GM20000 (cell line): Measurements from ENCODE around the gene MAGI2.

Experiments
- DNase-seq: peaks from one replicate; pipeline ENCODE4 v3.0.0; 2012; ENCODE audit warnings: low spot score
- TF ChIP-seq, protein P1 (sequence below): IDR thresholded peaks from 2 replicates; pipeline ENCODE4 v1.5.1; 2012; ENCODE audit warnings: mild to moderate bottlenecking, control low read depth; ENCODE audit errors: extremely low read depth, missing control alignments

MAGI2 gene

DNA sequence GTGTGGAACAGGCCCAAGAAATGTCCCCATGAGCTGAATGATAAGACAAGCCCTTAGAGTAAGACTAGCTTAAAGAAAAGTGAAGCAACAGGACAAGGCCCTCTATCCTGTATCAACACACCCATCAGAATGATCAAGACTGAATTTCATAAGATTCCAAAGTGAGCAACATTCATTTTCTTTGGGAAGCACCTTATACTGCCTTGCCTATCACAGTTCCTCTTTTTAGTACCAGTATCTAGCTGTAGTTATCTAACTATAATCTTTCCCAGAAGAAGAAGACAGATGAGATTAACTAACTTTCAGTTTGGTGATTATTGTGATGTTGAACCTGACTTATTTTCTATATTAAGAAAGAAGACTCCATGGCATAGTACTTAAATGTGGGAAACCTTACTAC is 1263.7 kb downstream of the MAGI2 start:
- TF ChIP-seq, protein P1, sequence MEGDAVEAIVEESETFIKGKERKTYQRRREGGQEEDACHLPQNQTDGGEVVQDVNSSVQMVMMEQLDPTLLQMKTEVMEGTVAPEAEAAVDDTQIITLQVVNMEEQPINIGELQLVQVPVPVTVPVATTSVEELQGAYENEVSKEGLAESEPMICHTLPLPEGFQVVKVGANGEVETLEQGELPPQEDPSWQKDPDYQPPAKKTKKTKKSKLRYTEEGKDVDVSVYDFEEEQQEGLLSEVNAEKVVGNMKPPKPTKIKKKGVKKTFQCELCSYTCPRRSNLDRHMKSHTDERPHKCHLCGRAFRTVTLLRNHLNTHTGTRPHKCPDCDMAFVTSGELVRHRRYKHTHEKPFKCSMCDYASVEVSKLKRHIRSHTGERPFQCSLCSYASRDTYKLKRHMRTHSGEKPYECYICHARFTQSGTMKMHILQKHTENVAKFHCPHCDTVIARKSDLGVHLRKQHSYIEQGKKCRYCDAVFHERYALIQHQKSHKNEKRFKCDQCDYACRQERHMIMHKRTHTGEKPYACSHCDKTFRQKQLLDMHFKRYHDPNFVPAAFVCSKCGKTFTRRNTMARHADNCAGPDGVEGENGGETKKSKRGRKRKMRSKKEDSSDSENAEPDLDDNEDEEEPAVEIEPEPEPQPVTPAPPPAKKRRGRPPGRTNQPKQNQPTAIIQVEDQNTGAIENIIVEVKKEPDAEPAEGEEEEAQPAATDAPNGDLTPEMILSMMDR, result no peak
- no peak for DNase-seq

DNA sequence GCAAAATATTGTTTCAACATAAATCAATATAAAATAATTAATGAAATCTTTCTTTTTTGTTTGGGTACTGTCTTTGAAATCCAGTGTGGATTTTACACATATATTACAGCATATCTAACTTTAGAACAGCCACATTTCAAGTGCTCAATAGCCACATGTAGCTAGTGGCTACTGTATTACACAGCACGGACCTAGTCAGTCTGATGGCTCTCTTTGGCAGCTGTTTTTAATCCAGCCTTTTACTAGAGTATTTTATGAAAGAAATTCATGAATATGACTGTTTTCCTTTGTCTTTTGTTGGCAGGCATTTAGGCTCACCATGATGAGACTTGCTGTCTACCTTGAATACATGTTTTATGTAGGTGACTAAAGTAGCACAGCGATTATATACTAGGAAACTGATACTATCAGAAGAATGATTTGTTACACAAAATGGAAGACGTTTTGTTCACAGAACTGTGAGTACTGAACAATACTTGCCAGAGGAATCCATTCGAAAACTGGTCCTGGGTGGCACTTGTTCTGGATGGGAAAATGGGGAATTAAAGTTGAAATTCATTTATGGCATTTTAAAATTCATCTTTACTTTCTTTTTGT is 1268.2 kb downstream of the MAGI2 start:
- no peak for DNase-seq
- TF ChIP-seq, protein P1, result no peak

DNA sequence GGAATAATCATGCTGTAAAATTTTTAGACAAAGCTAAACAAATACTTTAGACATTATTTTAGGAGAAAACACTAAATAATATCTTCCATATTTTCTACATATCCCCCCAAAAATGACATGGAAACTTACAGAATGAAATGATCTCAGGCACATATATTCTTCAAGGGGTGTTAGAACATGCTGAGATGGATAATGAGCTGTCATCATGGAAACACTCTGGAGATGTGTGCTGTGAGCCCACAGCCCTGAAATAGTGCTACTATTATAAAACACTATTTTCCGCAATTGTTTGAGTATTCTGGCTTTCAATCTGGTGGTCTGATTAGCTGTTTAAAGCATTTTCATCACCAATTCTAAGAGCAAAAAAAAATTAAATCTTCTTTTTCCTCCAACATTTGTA is 1269.2 kb downstream of the MAGI2 start:
- TF ChIP-seq, protein P1, result no peak
- DNase-seq, result no peak

DNA sequence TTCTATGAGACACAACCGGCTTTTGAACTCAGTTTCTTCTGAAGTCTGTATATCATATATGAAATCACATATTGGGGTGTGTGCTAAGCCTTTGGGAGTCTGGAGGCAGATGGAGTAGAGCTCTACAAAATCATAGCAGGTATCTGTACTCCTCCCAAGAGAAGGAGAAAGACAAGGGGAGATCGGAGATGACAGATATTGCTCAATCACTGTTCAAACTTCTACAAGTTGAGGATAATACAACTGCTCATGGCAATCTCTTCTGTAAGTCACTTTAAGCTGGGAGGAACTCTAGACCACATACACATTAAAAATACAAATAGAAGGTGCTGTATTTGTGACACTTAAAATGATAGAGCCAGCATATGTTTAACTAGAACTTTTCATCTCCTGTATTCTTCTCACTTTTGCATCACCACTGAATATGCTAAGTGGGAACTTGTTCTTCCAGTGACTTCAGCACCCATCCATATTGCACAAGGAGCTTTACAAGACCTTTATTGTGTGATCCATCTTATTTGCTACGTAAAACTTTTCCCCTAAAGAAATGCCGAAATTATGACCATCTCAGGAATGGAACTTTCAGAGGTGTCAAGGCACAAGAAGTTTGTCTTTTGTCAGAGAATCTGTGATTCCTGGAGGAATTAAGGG is 1273.5 kb downstream of the MAGI2 start:
- DNase-seq, result no peak
- TF ChIP-seq, protein P1, result no peak

DNA sequence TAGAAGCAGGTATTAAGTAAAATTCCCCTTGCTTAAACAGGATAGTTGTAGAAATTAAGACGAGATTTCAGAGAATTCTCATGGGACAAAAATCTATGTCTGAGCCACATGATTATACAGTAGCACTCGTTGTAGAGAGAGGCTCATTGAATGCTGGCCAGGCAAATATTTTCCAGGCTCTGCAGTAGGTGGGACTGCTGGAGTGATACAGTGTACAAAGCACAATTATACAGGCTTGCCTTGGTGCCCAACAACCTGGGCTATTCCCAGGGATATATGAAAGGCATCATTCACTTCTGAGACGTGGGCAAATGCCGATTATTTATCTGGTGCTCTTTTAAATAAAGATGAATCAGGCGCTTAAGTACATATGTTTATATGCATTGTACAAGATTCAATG is 1274.3 kb downstream of the MAGI2 start:
- DNase-seq, result no peak
- TF ChIP-seq, protein P1, result no peak

DNA sequence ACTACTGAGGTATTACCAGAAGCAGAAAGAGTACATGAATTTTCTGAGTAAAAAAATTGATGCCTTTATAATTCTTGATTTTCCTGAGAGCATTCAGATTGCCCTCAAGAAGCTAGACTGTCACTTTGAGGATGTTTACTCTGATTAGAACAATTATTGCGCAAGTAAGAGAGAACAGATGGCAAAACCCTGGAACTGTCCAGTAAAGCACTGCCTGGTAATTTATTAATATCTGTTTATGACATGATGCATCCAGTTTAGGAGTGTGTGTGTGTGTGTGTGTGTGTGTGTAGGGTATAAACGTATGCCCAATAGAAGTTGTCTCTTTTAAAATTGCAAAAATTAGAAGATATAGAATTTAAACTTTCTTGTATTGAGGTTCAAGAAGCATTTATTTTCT is 1275.1 kb downstream of the MAGI2 start:
- DNase-seq, result no peak
- TF ChIP-seq, protein P1, result no peak

DNA sequence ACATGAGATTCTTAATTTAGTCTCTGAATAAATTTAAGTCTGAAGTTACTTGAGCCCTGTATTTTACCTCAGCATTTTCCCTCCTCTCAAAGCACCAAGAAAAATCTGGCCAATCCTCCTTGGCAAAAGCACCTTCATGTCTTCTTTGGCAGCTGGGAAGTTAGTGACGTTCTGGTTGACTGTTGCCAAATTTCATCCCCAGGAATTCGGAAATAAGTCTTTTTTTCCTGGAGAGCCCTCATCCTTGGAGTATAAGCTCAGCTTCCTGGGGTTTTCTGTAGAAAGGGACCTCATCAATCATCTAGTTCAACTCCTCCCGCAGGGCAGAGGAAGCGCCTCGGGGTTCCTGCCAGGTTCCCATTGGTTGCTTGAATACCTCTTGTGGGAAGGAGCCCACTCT is 1277.3 kb downstream of the MAGI2 start:
- TF ChIP-seq, protein P1, result no peak
- no peak for DNase-seq
